Natural killer cell (primary cell): Measurements from ENCODE around the gene MLLT10. TPM values are rescaled to one million over a fixed set of nuclear protein-coding genes. Genes with fewer than 3 reads are reported as not detected.
A peak's percentile ranks its signal among the peaks of the same experiment; 100 is the strongest.

Experiments
- ATAC-seq, 3 donors: fragments of 150-1000 bp in 2 of 3; fragments of 200-7000 bp in 1 of 3; cut with Tn5 transposase; 1 replicate in 1 of 3; 2 replicates in 2 of 3; pipeline ENCODE4 v1.10.0; 2021; ENCODE audit warnings: mild to moderate bottlenecking in 2 of 3, moderate library complexity in 2 of 3
- DNase-seq, 2 donors: peaks; one replicate each; pipeline versions ENCODE4 v3.0.0 to v3.0.0-alpha.2; 2013 to 2021; ENCODE audit warnings: mixed read lengths in 1 of 2
- H3K27ac ChIP-seq: one replicate; pipeline ENCODE4 v1.5.1; 2013; ENCODE audit warnings: mild to moderate bottlenecking, low read length
- H3K27me3 ChIP-seq: one replicate; pipeline ENCODE4 v1.6.1; 2013; ENCODE audit warnings: low read length; ENCODE audit not compliant: control insufficient read depth, insufficient read depth
- H3K36me3 ChIP-seq: one replicate; pipeline ENCODE4 v1.6.1; 2013; ENCODE audit warnings: low read length; ENCODE audit not compliant: control insufficient read depth, insufficient read depth
- H3K4me1 ChIP-seq: one replicate; pipeline ENCODE4 v1.6.1; 2013; ENCODE audit warnings: low read length; ENCODE audit not compliant: control insufficient read depth, insufficient read depth
- H3K4me3 ChIP-seq: one replicate; pipeline ENCODE4 v1.5.1; 2013; ENCODE audit warnings: low read length
- H3K9me3 ChIP-seq: one replicate; pipeline ENCODE4 v1.6.1; 2013; ENCODE audit warnings: low read length; ENCODE audit not compliant: control insufficient read depth, insufficient read depth
- H3K27ac Mint-ChIP-seq, 2 donors: one replicate each; pipeline ENCODE4 v1.8.0; 2022; ENCODE audit warnings: mild to moderate bottlenecking in 2 of 2, mixed read lengths in 2 of 2, moderate library complexity in 1 of 2
- H3K27me3 Mint-ChIP-seq, 2 donors: one replicate each; pipeline ENCODE4 v1.8.0; 2022; ENCODE audit warnings: low read depth in 2 of 2, mixed read lengths in 2 of 2
- H3K36me3 Mint-ChIP-seq: one replicate; pipeline ENCODE4 v1.8.0; 2022; ENCODE audit warnings: mixed read lengths
- H3K4me1 Mint-ChIP-seq, 2 donors: one replicate each; pipeline ENCODE4 v1.8.0; 2022; ENCODE audit warnings: mixed read lengths in 2 of 2
- H3K4me3 Mint-ChIP-seq: one replicate; pipeline ENCODE4 v1.8.0; 2022; ENCODE audit warnings: mild to moderate bottlenecking, moderate library complexity, mixed read lengths
- H3K9me3 Mint-ChIP-seq, 2 donors: one replicate each; pipeline ENCODE4 v1.8.0; 2022; ENCODE audit warnings: mixed read lengths in 2 of 2
- CTCF ChIP-seq: fragments of 200-600 bp; IDR thresholded peaks from one replicate; pipeline ENCODE4 v1.8.0; 2022; ENCODE audit warnings: antibody characterized with exemption
- WGBS: methylation state at CpG from one replicate; pipeline ENCODE4 v1.1.7; 2013; ENCODE audit warnings: missing lambda C conversion rate; ENCODE audit not compliant: insufficient coverage; 5-methylcytosine and 5-hydroxymethylcytosine counted together
- intact Hi-C: fragments of 100-400 bp; cut with micrococcal nuclease; formaldehyde crosslinking; loops from one replicate; pipeline ENCODE4 v1.14.2; 2022
- total RNA-seq, 4 donors: library from RNA; stranded (reverse); fragments of 120-200 nt in 1 of 4; gene quantifications; one replicate each; pipeline versions ENCODE4 v1.2.3 to v1.2.4, GENCODE V29; 2013 to 2022

Gene MLLT10
- total RNA-seq, 3 donors from 2014 or later (not counting 1 experiment from before 2014, with no cell fraction given): 40.4 to 65.2 (median 60.0) TPM

- H3K4me3 Mint-ChIP-seq: no peak overlapping the region
- no CpG with 5 or more reads among the region's 1 CpG for WGBS
- no peak for ATAC-seq
- no peak overlapping the region for H3K4me3 ChIP-seq
- no peaks in the 10 kb centered on the region for H3K9me3 Mint-ChIP-seq
- peaks cover 26 to 27% of the 10 kb centered on the region in 2 donors for H3K4me1 Mint-ChIP-seq
- H3K36me3 ChIP-seq: no peaks in the 10 kb centered on the region
- peaks cover 23% of the 10 kb centered on the region for H3K4me1 ChIP-seq
- H3K27me3 ChIP-seq: peaks cover 22% of the 10 kb centered on the region
- peaks cover 5% of the 10 kb centered on the region for H3K36me3 Mint-ChIP-seq
- no peaks in the 10 kb centered on the region for H3K9me3 ChIP-seq
- intact Hi-C loops: loop anchor here (5.0 kb wide), 3 partner anchors 34 to 786 kb away; partner anchors contain the start of gene COMMD3
- H3K27ac Mint-ChIP-seq: no peak overlapping the region
- no peak for DNase-seq
- no peak for TF ChIP-seq CTCF
- H3K27ac ChIP-seq: no peak overlapping the region
- H3K27me3 Mint-ChIP-seq: peaks cover 16 to 31% of the 10 kb centered on the region in 2 donors
Measured at GRCh38 chr10:21531164-21531563, 2.9 kb upstream of the MLLT10 start.

GRCh38 chr10:21532694-21533466 is 1.2 kb upstream of the MLLT10 start:
- Mint-ChIP-seq H3K4me3 (peak overlapping the region; percentile 91), H3K36me3 (no peaks in the 10 kb centered on the region), H3K9me3 (no peaks in the 10 kb centered on the region), H3K4me1 (peaks cover 14 to 16% of the 10 kb centered on the region in 2 donors), H3K27me3 (peaks cover 7 to 17% of the 10 kb centered on the region in 2 donors), H3K27ac (peak overlapping the region; percentile 76 to 90)
- H3K4me3 ChIP-seq: peak overlapping the region; percentile 50
- intact Hi-C loops: loop anchor here (5.0 kb wide), 3 partner anchors 36 to 784 kb away; partner anchors contain the start of gene COMMD3
- TF ChIP-seq CTCF: no peak
- no peak for ATAC-seq
- no peaks in the 10 kb centered on the region for H3K9me3 ChIP-seq
- H3K27ac ChIP-seq: peak overlapping the region; percentile 68
- H3K36me3 ChIP-seq: peaks cover 2% of the 10 kb centered on the region
- WGBS: 43% methylated on average over 8 of the region's 10 CpGs
- H3K27me3 ChIP-seq: peaks cover 12% of the 10 kb centered on the region
- DNase-seq: no peak
- peaks cover 11% of the 10 kb centered on the region for H3K4me1 ChIP-seq

- peak overlapping the region; percentile 51 to 90 for H3K27ac Mint-ChIP-seq
- Histone ChIP-seq H3K36me3 (peaks cover 5% of the 10 kb centered on the region), H3K4me1 (peaks cover 11% of the 10 kb centered on the region), H3K27ac (peak overlapping the region; percentile 69), H3K9me3 (no peaks in the 10 kb centered on the region), H3K27me3 (peaks cover 4% of the 10 kb centered on the region), H3K4me3 (peak overlapping the region; percentile 73)
- no peak for DNase-seq
- intact Hi-C loops: loop anchor here (5.0 kb wide), 3 partner anchors 37 to 783 kb away; partner anchors contain the start of gene COMMD3
- 0% methylated on average over 9 of the region's 26 CpGs for WGBS
- peaks cover 4 to 5% of the 10 kb centered on the region in 2 donors for H3K27me3 Mint-ChIP-seq
- peaks cover 7% of the 10 kb centered on the region for H3K36me3 Mint-ChIP-seq
- peaks cover 16 to 17% of the 10 kb centered on the region in 2 donors for H3K4me1 Mint-ChIP-seq
- no peaks in the 10 kb centered on the region for H3K9me3 Mint-ChIP-seq
- TF ChIP-seq CTCF: no peak
- no peak for ATAC-seq
- peak overlapping the region; percentile 91 for H3K4me3 Mint-ChIP-seq
Measured at GRCh38 chr10:21534280-21534586, 201 bp downstream of the MLLT10 start.
